HEK293T (cell line): ENCODE results near the gene USP32.

Experiments used
- CTCF ChIA-PET: fragments of 350-600 bp; formaldehyde crosslinking; extraction: SDS; loops from one replicate; lab custom pipeline; 2021; ENCODE audit warnings: antibody characterized with exemption, inconsistent platforms; lab: Yijun Ruan, JAX
- POLR2A ChIA-PET: fragments of 350-600 bp; formaldehyde crosslinking; extraction: SDS; loops from one replicate; lab custom pipeline; 2020; ENCODE audit warnings: antibody characterized with exemption, inconsistent platforms; lab: Yijun Ruan, JAX
- DNase-seq: peaks from one replicate; pipeline ENCODE4 v3.0.0; 2012; ENCODE audit warnings: mixed read lengths; ENCODE audit errors: extremely low spot score
- ARNT ChIP-seq: fragments of 450-650 bp; IDR thresholded peaks from 2 replicates; pipeline ENCODE4 v1.6.1; 2017; ENCODE audit warnings: mild to moderate bottlenecking
- BHLHE40 ChIP-seq: fragments of 450-650 bp; IDR thresholded peaks from 2 replicates; pipeline ENCODE4 v1.6.1; 2016; ENCODE audit warnings: mild to moderate bottlenecking, moderate library complexity, borderline replicate concordance
- CTBP1 ChIP-seq: fragments of 450-650 bp; IDR thresholded peaks from 2 replicates; pipeline ENCODE4 v1.6.1; 2016; ENCODE audit warnings: borderline replicate concordance
- ELF4 ChIP-seq: fragments of 450-650 bp; IDR thresholded peaks from 2 replicates; pipeline ENCODE4 v1.6.1; 2017; ENCODE audit warnings: antibody characterized with exemption
- FOXA1 ChIP-seq: fragments of 450-650 bp; IDR thresholded peaks from 2 replicates; pipeline ENCODE4 v1.6.1; 2016; ENCODE audit warnings: mild to moderate bottlenecking
- FOXK2 ChIP-seq: fragments of 450-650 bp; IDR thresholded peaks from 2 replicates; pipeline ENCODE4 v1.6.1; 2016; ENCODE audit warnings: mild to moderate bottlenecking
- FOXM1 ChIP-seq: fragments of 450-650 bp; IDR thresholded peaks from 2 replicates; pipeline ENCODE4 v1.6.1; 2017; ENCODE audit warnings: mild to moderate bottlenecking, borderline replicate concordance
- HDGF ChIP-seq: fragments of 450-650 bp; IDR thresholded peaks from 2 replicates; pipeline ENCODE4 v1.6.1; 2017; ENCODE audit warnings: antibody characterized with exemption, borderline replicate concordance
- L3MBTL2 ChIP-seq: fragments of 450-650 bp; conservative IDR thresholded peaks from 2 replicates; pipeline ENCODE4 v1.6.1; 2016; ENCODE audit warnings: mild to moderate bottlenecking
- LEF1 ChIP-seq: fragments of 450-650 bp; IDR thresholded peaks from 2 replicates; pipeline ENCODE4 v1.6.1; 2017; ENCODE audit warnings: mild to moderate bottlenecking, borderline replicate concordance
- NFRKB ChIP-seq: fragments of 450-650 bp; IDR thresholded peaks from 2 replicates; pipeline ENCODE4 v1.6.1; 2016; ENCODE audit warnings: mild to moderate bottlenecking, moderate library complexity
- PKNOX1 ChIP-seq: fragments of 450-650 bp; IDR thresholded peaks from 2 replicates; pipeline ENCODE4 v1.6.1; 2016
- SP1 ChIP-seq: fragments of 450-650 bp; IDR thresholded peaks from 2 replicates; pipeline ENCODE4 v1.6.1; 2017
- SUZ12 ChIP-seq: fragments of 450-650 bp; IDR thresholded peaks from 2 replicates; pipeline ENCODE4 v1.6.1; 2016; ENCODE audit warnings: mild to moderate bottlenecking
- TARDBP ChIP-seq: fragments of 450-650 bp; IDR thresholded peaks from 2 replicates; pipeline ENCODE4 v1.6.1; 2016
- ZNF384 ChIP-seq: fragments of 450-650 bp; IDR thresholded peaks from 2 replicates; pipeline ENCODE4 v1.6.1; 2016

The USP32 gene

GRCh38 chr17:60151355-60151754 lies 240.6 kb downstream of the USP32 start:
- no peak for DNase-seq
- ChIA-PET CTCF (interaction anchor here (0.9 kb wide), 1 partner anchor 9 kb away, joined by 3 read pairs; no protein-coding TSS in a partner anchor), POLR2A (no interaction called here)
- TF ChIP-seq FOXA1 (no peak), CTBP1 (no peak), LEF1 (no peak), ZNF384 (no peak), TARDBP (no peak), BHLHE40 (no peak), SUZ12 (no peak), L3MBTL2 (no peak), FOXM1 (no peak), NFRKB (no peak), HDGF (no peak), SP1 (no peak), ARNT (no peak), ELF4 (no peak), FOXK2 (no peak), PKNOX1 (no peak)

- CTCF ChIA-PET, result interaction anchor here (0.7 to 0.9 kb wide), 2 partner anchors 8 to 185 kb away, joined by 3 read pairs; no protein-coding TSS in a partner anchor
- no peak for DNase-seq
- TF ChIP-seq TARDBP (no peak), SUZ12 (no peak), CTBP1 (no peak), PKNOX1 (no peak), HDGF (no peak), LEF1 (no peak), L3MBTL2 (no peak), FOXA1 (no peak), FOXK2 (no peak), FOXM1 (no peak), SP1 (no peak), BHLHE40 (no peak), ARNT (no peak), ELF4 (no peak), ZNF384 (no peak), NFRKB (no peak)
- POLR2A ChIA-PET, result interaction anchor here (1.4 kb wide), 1 partner anchor 72 kb away, joined by 3 read pairs; no protein-coding TSS in a partner anchor
Measured at GRCh38 chr17:60149691-60150582, 242.0 kb downstream of the USP32 start, which contains the start of gene CA4. TSS of gene CA4 (plus strand) at chr17:60149973. CDS start at chr17:60150035, 62 bp downstream.

GRCh38 chr17:60148373-60148772 lies 243.6 kb downstream of the USP32 start:
- ChIA-PET CTCF (no interaction called here), POLR2A (interaction anchor here (1.4 kb wide), 1 partner anchor 70 kb away, joined by 3 read pairs; no protein-coding TSS in a partner anchor)

GRCh38 chr17:60147553-60148223 lies 244.2 kb downstream of the USP32 start:
- ChIA-PET CTCF (no interaction called here), POLR2A (no interaction called here)
- TF ChIP-seq BHLHE40, result no peak
- no peak for DNase-seq

More at GRCh38 chr17:60148373-60148772, 243.6 kb downstream of the USP32 start:
- TF ChIP-seq HDGF (no peak), SP1 (no peak), LEF1 (no peak), CTBP1 (no peak), L3MBTL2 (no peak), TARDBP (no peak), NFRKB (no peak), FOXM1 (no peak)
- DNase-seq, result no peak

- TF ChIP-seq FOXA1 (no peak), PKNOX1 (no peak), BHLHE40 (no peak), SUZ12 (no peak), ELF4 (no peak), TARDBP (no peak), SP1 (no peak), HDGF (no peak), NFRKB (no peak), L3MBTL2 (no peak), FOXM1 (no peak), ZNF384 (no peak), ARNT (no peak), FOXK2 (no peak), LEF1 (no peak), CTBP1 (no peak)
- POLR2A ChIA-PET, result interaction anchor here (1.1 kb wide), 1 partner anchor 16 kb away, joined by 3 read pairs; no protein-coding TSS in a partner anchor
- CTCF ChIA-PET, result no interaction called here
- no peak for DNase-seq
Measured at GRCh38 chr17:60146206-60146605, 245.7 kb downstream of the USP32 start.
